ENCODE results near the gene CGB5.
"Not testable (repeated sequence)": the region's sequence is repeated elsewhere in the genome, so short reads cannot be mapped to it uniquely, and the experiment has no call there.

CGB5 gene

GRCh38 chr19:49058562-49058961, 14.9 kb downstream of the CGB5 start:
- ATAC-seq (replicated peaks) (peak in 1 of 2 donors; percentile 30), DNase-seq (no peak)
- peaks cover 56 to 81% of the 10 kb centered on the region in 2 donors for H3K27me3 Mint-ChIP-seq
- peaks cover 24 to 33% of the 10 kb centered on the region in 2 donors for H3K4me1 Mint-ChIP-seq
- H3K4me3 Mint-ChIP-seq: peak overlapping the region in 1 of 2 donors; percentile 8
- H3K9me3 Mint-ChIP-seq: peaks cover 0 to 2% of the 10 kb centered on the region in 2 donors
- H3K36me3 Mint-ChIP-seq: no peaks in the 10 kb centered on the region
- H3K27ac Mint-ChIP-seq: no peak overlapping the region

- Mint-ChIP-seq H3K4me3 (no peak overlapping the region), H3K9me3 (peaks cover 0 to 2% of the 10 kb centered on the region in 2 donors), H3K27ac (no peak overlapping the region), H3K36me3 (no peaks in the 10 kb centered on the region), H3K27me3 (peaks cover 51 to 81% of the 10 kb centered on the region in 2 donors), H3K4me1 (peaks cover 24 to 33% of the 10 kb centered on the region in 2 donors)
- ATAC-seq (replicated peaks) (no peak), DNase-seq (no peak)
Measured at GRCh38 chr19:49059053-49059452, 15.4 kb downstream of the CGB5 start.

- H3K27me3 Mint-ChIP-seq: peaks cover 56 to 84% of the 10 kb centered on the region in 2 donors
Measured at GRCh38 chr19:49061000-49061399, 17.4 kb downstream of the CGB5 start.

GRCh38 chr19:49061445-49061844, 17.8 kb downstream of the CGB5 start:
- Mint-ChIP-seq H3K4me1 (peaks cover 20 to 26% of the 10 kb centered on the region in 2 donors), H3K36me3 (no peaks in the 10 kb centered on the region), H3K27ac (no peak overlapping the region), H3K4me3 (no peak overlapping the region), H3K27me3 (peaks cover 59 to 84% of the 10 kb centered on the region in 2 donors), H3K9me3 (peaks cover 0 to 2% of the 10 kb centered on the region in 2 donors)
- ATAC-seq (replicated peaks): peak; percentile 15 to 36
- DNase-seq: no peak

More at GRCh38 chr19:49061000-49061399, 17.4 kb downstream of the CGB5 start:
- ATAC-seq (replicated peaks) (no peak), DNase-seq (no peak)
- Mint-ChIP-seq H3K9me3 (peaks cover 0 to 2% of the 10 kb centered on the region in 2 donors), H3K4me3 (no peak overlapping the region), H3K27ac (no peak overlapping the region), H3K36me3 (no peaks in the 10 kb centered on the region), H3K4me1 (peaks cover 23 to 30% of the 10 kb centered on the region in 2 donors)

- peaks cover 53 to 77% of the 10 kb centered on the region in 2 donors for H3K27me3 Mint-ChIP-seq
- peaks cover 0 to 2% of the 10 kb centered on the region in 2 donors for H3K9me3 Mint-ChIP-seq
- DNase-seq: no peak
- no peak overlapping the region for H3K27ac Mint-ChIP-seq
- H3K4me3 Mint-ChIP-seq: no peak overlapping the region
- peaks cover 4 to 6% of the 10 kb centered on the region in 2 donors for H3K4me1 Mint-ChIP-seq
- H3K36me3 Mint-ChIP-seq: no peaks in the 10 kb centered on the region
- no peak for ATAC-seq (replicated peaks)
Measured at GRCh38 chr19:49064029-49064629, 20.5 kb downstream of the CGB5 start.

- Mint-ChIP-seq H3K36me3 (no peaks in the 10 kb centered on the region), H3K4me1 (peaks cover 4 to 6% of the 10 kb centered on the region in 2 donors), H3K9me3 (peaks cover 5% of the 10 kb centered on the region in 2 donors), H3K27ac (no peak within 1 kb of the TSS), H3K27me3 (peaks cover 55 to 78% of the 10 kb centered on the region in 2 donors), H3K4me3 (peak within 1 kb of the TSS in 1 of 2 donors; percentile 11)
- no peak for ATAC-seq (replicated peaks)
- no peak for DNase-seq
Measured at GRCh38 chr19:49064768-49065611, 21.3 kb downstream of the CGB5 start, which contains the start of gene NTF4. Gene NTF4 (minus strand): TSS chr19:49064818. CDS start chr19:49061997, 2,821 bp downstream.

- H3K27me3 Mint-ChIP-seq: peaks cover 56 to 78% of the 10 kb centered on the region in 2 donors
- peaks cover 4 to 6% of the 10 kb centered on the region in 2 donors for H3K4me1 Mint-ChIP-seq
- ATAC-seq (replicated peaks) (no peak), DNase-seq (no peak)
- no peak overlapping the region for H3K4me3 Mint-ChIP-seq
- H3K9me3 Mint-ChIP-seq: peaks cover 7 to 10% of the 10 kb centered on the region in 2 donors
- peaks cover 3 to 6% of the 10 kb centered on the region in 2 donors for H3K36me3 Mint-ChIP-seq
- no peak overlapping the region for H3K27ac Mint-ChIP-seq
Measured at GRCh38 chr19:49065905-49066512, 22.4 kb downstream of the CGB5 start.

GRCh38 chr19:49067554-49067953, 23.9 kb downstream of the CGB5 start:
- Mint-ChIP-seq H3K9me3 (peaks cover 7 to 10% of the 10 kb centered on the region in 2 donors), H3K4me1 (peaks cover 4 to 5% of the 10 kb centered on the region in 2 donors)

GRCh38 chr19:49069026-49069425, 25.4 kb downstream of the CGB5 start:
- peaks cover 64 to 84% of the 10 kb centered on the region in 2 donors for H3K27me3 Mint-ChIP-seq
- peaks cover 11 to 20% of the 10 kb centered on the region in 2 donors for H3K4me1 Mint-ChIP-seq
- H3K36me3 Mint-ChIP-seq: peaks cover 4 to 15% of the 10 kb centered on the region in 2 donors
- ATAC-seq (replicated peaks): no peak
- DNase-seq: no peak
- H3K27ac Mint-ChIP-seq: no peak overlapping the region
- H3K9me3 Mint-ChIP-seq: peaks cover 8 to 10% of the 10 kb centered on the region in 2 donors
- no peak overlapping the region for H3K4me3 Mint-ChIP-seq

More at GRCh38 chr19:49067554-49067953, 23.9 kb downstream of the CGB5 start:
- H3K4me3 Mint-ChIP-seq: no peak overlapping the region
- ATAC-seq (replicated peaks) (no peak), DNase-seq (no peak)
- H3K36me3 Mint-ChIP-seq: peaks cover 3 to 6% of the 10 kb centered on the region in 2 donors
- peaks cover 50 to 81% of the 10 kb centered on the region in 2 donors for H3K27me3 Mint-ChIP-seq
- H3K27ac Mint-ChIP-seq: no peak overlapping the region

GRCh38 chr19:49070416-49070815, 26.8 kb downstream of the CGB5 start:
- Mint-ChIP-seq H3K9me3 (peaks cover 8 to 10% of the 10 kb centered on the region in 2 donors), H3K4me1 (peaks cover 12 to 19% of the 10 kb centered on the region in 2 donors), H3K27me3 (peaks cover 65 to 88% of the 10 kb centered on the region in 2 donors), H3K4me3 (no peak overlapping the region), H3K36me3 (peaks cover 4 to 15% of the 10 kb centered on the region in 2 donors), H3K27ac (no peak overlapping the region)
- ATAC-seq (replicated peaks) (no peak), DNase-seq (no peak)

GRCh38 chr19:49071860-49072547, 28.4 kb downstream of the CGB5 start:
- H3K27me3 Mint-ChIP-seq: peaks cover 61 to 84% of the 10 kb centered on the region in 2 donors
- peaks cover 9 to 16% of the 10 kb centered on the region in 2 donors for H3K4me1 Mint-ChIP-seq
- no peak overlapping the region for H3K27ac Mint-ChIP-seq
- H3K36me3 Mint-ChIP-seq: peaks cover 4 to 15% of the 10 kb centered on the region in 2 donors
- H3K4me3 Mint-ChIP-seq: peak overlapping the region in 1 of 2 donors; percentile 31
- DNase-seq: no peak
- H3K9me3 Mint-ChIP-seq: peaks cover 8 to 10% of the 10 kb centered on the region in 2 donors
- no peak for ATAC-seq (replicated peaks)

GRCh38 chr19:49073514-49074378, 30.1 kb downstream of the CGB5 start:
- Mint-ChIP-seq H3K27ac (peak overlapping the region; percentile 68), H3K4me3 (peak overlapping the region; percentile 70 to 72)

GRCh38 chr19:49074869-49075268, 31.2 kb downstream of the CGB5 start:
- H3K27me3 Mint-ChIP-seq: peaks cover 41 to 62% of the 10 kb centered on the region in 2 donors
- H3K4me3 Mint-ChIP-seq; DNase-seq; H3K9me3 Mint-ChIP-seq; ATAC-seq (replicated peaks); H3K27ac Mint-ChIP-seq: not testable (repeated sequence)
- H3K4me1 Mint-ChIP-seq: peaks cover 9 to 16% of the 10 kb centered on the region in 2 donors
- peaks cover 4 to 15% of the 10 kb centered on the region in 2 donors for H3K36me3 Mint-ChIP-seq

More at GRCh38 chr19:49073514-49074378, 30.1 kb downstream of the CGB5 start:
- peaks cover 8 to 10% of the 10 kb centered on the region in 2 donors for H3K9me3 Mint-ChIP-seq
- DNase-seq (no peak), ATAC-seq (replicated peaks) (no peak)
- H3K4me1 Mint-ChIP-seq: peaks cover 9 to 16% of the 10 kb centered on the region in 2 donors
- H3K27me3 Mint-ChIP-seq: peaks cover 52 to 74% of the 10 kb centered on the region in 2 donors
- peaks cover 4 to 15% of the 10 kb centered on the region in 2 donors for H3K36me3 Mint-ChIP-seq

Measured in stimulated activated naive B cell treated with anti-CD40 and anti-IgM and Interleukin-4, amounts not matched to agents 10 μg/mL and 1 μg/mL and 100 μg/mL, for 72 hours (primary cell).